ENCODE measurements around the gene SINHCAF. TPM values are rescaled to one million over a fixed set of nuclear protein-coding genes. Genes with fewer than 3 reads are reported as not detected.

Gene SINHCAF
- total RNA-seq, 1 experiment from 2014 or later, result 497 TPM

DNA sequence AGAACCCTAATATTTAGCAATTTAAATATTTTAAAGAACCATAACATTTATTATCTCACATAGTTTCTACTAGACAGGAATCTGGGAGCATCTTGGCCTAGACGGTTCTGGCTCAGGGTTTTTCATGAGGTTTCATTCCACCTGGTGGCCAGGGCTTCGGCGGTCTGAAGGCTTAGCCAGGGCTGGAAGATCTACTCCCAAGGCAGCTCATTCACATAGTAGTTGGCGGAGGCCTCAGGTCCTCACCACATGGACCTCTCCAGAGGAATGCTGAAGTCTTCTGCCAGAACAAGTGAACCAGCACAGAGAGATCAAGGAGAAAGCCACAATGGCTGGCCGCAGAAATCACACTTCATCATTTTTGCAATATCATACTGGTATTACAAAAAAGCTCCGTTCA lies 68.2 kb downstream of the SINHCAF start:
- no peaks in the 10 kb centered on the region for H3K9me3 Mint-ChIP-seq

More for the DNA sequence above, 68.2 kb downstream of the SINHCAF start:
- H3K79me1 ChIP-seq (ENCODE audit: insufficient read depth, low read depth, low read length, poor library complexity, severe bottlenecking), result no peaks in the 10 kb centered on the region
- no peak overlapping the region for H4K91ac ChIP-seq (ENCODE audit: insufficient read length, low read depth, low read length)
- H3K4me2 ChIP-seq (ENCODE audit: insufficient read depth, insufficient read length, low read length), result no peak overlapping the region
- Mint-ChIP-seq H3K27ac (no peak overlapping the region; a peak in 1 of 7 replicates), H3K4me1 (peaks cover 14 to 19% of the 10 kb centered on the region in 2 experiments), H3K27me3 (ENCODE audit: low read depth) (no peaks in the 10 kb centered on the region), H3K36me3 (ENCODE audit: insufficient read depth in 1 of 3, low read depth in 3 of 3) (no peaks in the 10 kb centered on the region), H3K4me3 (no peak overlapping the region)
- no peak overlapping the region for H3K23ac ChIP-seq (ENCODE audit: insufficient read length, low read depth, low read length)
- H3K27ac ChIP-seq (ENCODE audit: insufficient read length, low read depth, low read length), result no peak overlapping the region
- H3K4ac ChIP-seq (ENCODE audit: low read depth, low read length), result no peak overlapping the region
- no peak overlapping the region for H2BK12ac ChIP-seq (ENCODE audit: insufficient read length, low read depth, low read length)
- no peak overlapping the region for H2AFZ ChIP-seq (ENCODE audit: low read length)
- no peak overlapping the region for H3K56ac ChIP-seq (ENCODE audit: insufficient read length, low read depth, low read length)
- no peak overlapping the region for H4K8ac ChIP-seq (replicated peaks; ENCODE audit: insufficient read length, low read depth, low read length)
- no peaks in the 10 kb centered on the region for H3K79me2 ChIP-seq (ENCODE audit: insufficient read depth, low read length)
- DNase-seq, result no peak
- H3K23me2 ChIP-seq (ENCODE audit: insufficient read length, low read depth, low read length, poor library complexity, severe bottlenecking), result no peaks in the 10 kb centered on the region
- no peaks in the 10 kb centered on the region for H3K27me3 ChIP-seq (ENCODE audit: insufficient read depth, low read length)
- no peak overlapping the region for H2BK5ac ChIP-seq (ENCODE audit: insufficient read length, low read length)
- no peak overlapping the region for H2BK15ac ChIP-seq (ENCODE audit: low read depth, low read length)
- H3K9me3 ChIP-seq (ENCODE audit: control insufficient read depth, low read depth, low read length), result no peaks in the 10 kb centered on the region
- no peak overlapping the region for H3T11ph ChIP-seq (ENCODE audit: low read length)
- H3K9ac ChIP-seq (ENCODE audit: extremely low read depth, insufficient read length, low read length), result no peak overlapping the region
- H4K20me1 ChIP-seq (ENCODE audit: control insufficient read depth, insufficient read depth, insufficient read length), result no peaks in the 10 kb centered on the region
- H3K14ac ChIP-seq (ENCODE audit: insufficient read depth, low read length), result no peak overlapping the region
- H3K18ac ChIP-seq (ENCODE audit: insufficient read length, low read depth, low read length), result no peak overlapping the region
- TF ChIP-seq, protein P1, sequence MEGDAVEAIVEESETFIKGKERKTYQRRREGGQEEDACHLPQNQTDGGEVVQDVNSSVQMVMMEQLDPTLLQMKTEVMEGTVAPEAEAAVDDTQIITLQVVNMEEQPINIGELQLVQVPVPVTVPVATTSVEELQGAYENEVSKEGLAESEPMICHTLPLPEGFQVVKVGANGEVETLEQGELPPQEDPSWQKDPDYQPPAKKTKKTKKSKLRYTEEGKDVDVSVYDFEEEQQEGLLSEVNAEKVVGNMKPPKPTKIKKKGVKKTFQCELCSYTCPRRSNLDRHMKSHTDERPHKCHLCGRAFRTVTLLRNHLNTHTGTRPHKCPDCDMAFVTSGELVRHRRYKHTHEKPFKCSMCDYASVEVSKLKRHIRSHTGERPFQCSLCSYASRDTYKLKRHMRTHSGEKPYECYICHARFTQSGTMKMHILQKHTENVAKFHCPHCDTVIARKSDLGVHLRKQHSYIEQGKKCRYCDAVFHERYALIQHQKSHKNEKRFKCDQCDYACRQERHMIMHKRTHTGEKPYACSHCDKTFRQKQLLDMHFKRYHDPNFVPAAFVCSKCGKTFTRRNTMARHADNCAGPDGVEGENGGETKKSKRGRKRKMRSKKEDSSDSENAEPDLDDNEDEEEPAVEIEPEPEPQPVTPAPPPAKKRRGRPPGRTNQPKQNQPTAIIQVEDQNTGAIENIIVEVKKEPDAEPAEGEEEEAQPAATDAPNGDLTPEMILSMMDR (conservative IDR thresholded peaks at IDR 0.05), result no peak
- no peak overlapping the region for H4K5ac ChIP-seq (ENCODE audit: insufficient read length, low read depth, low read length)
- H2AK5ac ChIP-seq (ENCODE audit: insufficient read length, low read length), result no peak overlapping the region
- no CpG with 5 or more reads among the region's 6 CpGs for WGBS (ENCODE audit: extremely low coverage, insufficient read length, low lambda C conversion rate)
- H3K4me1 ChIP-seq (ENCODE audit: insufficient read depth, low read length), result peaks cover 2% of the 10 kb centered on the region
- no peak overlapping the region for H2BK120ac ChIP-seq (ENCODE audit: low read depth, low read length, poor library complexity, severe bottlenecking)
- H2BK20ac ChIP-seq (ENCODE audit: low read depth, low read length, poor library complexity, severe bottlenecking), result no peak overlapping the region

All from H9 (cell line).